Adrenal gland (tissue), 5 donors: ENCODE measurements around the gene HADHA.

Source experiments
- POLR2A ChIP-seq, 2 donors: fragments of 450-650 bp; IDR thresholded peaks; one replicate each; pipeline ENCODE4 v1.6.1; 2017; ENCODE audit warnings: antibody characterized with exemption in 2 of 2, mild to moderate bottlenecking in 2 of 2, moderate library complexity in 1 of 2
- TF ChIP-seq, protein P1 (sequence below), 6 experiments: fragments of 450-650 bp in 4 of 6; fragments of 200-600 bp in 2 of 6; sonication (generic) in 1 of 6; IDR thresholded peaks; 1 replicate in 5 of 6; 2 replicates in 1 of 6; pipeline versions ENCODE4 v1.5.1 to v1.8.0; 2016 to 2021; ENCODE audit warnings: antibody characterized with exemption in 6 of 6, mild to moderate bottlenecking in 2 of 6, moderate library complexity in 1 of 6
- donor health status: DM: no; HTN: no; CAD: no.

DNA sequence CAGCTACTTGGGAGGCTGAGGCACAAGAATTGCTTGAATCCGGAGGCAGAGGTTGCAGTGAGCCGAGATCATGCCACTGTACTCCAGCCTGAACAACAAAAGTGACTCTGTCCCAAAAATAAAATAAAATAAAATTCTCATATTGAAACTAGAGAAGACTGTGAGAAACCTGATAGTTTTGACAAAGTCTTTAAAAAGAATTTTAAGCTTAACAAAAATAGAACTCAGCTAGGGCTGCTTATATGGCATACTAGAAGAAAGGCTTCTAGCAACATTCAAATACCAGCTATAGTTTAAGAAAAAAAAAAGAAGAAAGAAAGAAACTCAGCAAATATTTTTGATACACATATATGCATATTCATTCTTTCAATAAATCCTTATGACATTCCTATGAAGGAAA, 13.6 kb downstream of the HADHA start:
- TF ChIP-seq, protein P1, sequence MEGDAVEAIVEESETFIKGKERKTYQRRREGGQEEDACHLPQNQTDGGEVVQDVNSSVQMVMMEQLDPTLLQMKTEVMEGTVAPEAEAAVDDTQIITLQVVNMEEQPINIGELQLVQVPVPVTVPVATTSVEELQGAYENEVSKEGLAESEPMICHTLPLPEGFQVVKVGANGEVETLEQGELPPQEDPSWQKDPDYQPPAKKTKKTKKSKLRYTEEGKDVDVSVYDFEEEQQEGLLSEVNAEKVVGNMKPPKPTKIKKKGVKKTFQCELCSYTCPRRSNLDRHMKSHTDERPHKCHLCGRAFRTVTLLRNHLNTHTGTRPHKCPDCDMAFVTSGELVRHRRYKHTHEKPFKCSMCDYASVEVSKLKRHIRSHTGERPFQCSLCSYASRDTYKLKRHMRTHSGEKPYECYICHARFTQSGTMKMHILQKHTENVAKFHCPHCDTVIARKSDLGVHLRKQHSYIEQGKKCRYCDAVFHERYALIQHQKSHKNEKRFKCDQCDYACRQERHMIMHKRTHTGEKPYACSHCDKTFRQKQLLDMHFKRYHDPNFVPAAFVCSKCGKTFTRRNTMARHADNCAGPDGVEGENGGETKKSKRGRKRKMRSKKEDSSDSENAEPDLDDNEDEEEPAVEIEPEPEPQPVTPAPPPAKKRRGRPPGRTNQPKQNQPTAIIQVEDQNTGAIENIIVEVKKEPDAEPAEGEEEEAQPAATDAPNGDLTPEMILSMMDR (IDR thresholded peaks at IDR 0.05) = no peak
- no peak for TF ChIP-seq POLR2A (IDR thresholded peaks at IDR 0.05)
